Retinal pigment epithelial cell (primary cell): ENCODE measurements around the gene NHP2.
A peak's percentile ranks its signal among the peaks of the same experiment; 100 is the strongest.

Source experiments
- DNase-seq: peaks from one replicate; pipeline ENCODE4 v3.0.0-alpha.2; 2010; ENCODE audit warnings: low read depth
- H3K4me3 ChIP-seq: 2 replicates; pipeline ENCODE4 v1.5.1; 2011; ENCODE audit warnings: mild to moderate bottlenecking, low read length, control low read depth, moderate library complexity
- TF ChIP-seq, protein P1 (sequence below): conservative IDR thresholded peaks from 2 replicates; pipeline ENCODE4 v1.5.1; 2011; ENCODE audit warnings: low read depth, low read length, control low read depth, inconsistent platforms

NHP2 gene

DNA sequence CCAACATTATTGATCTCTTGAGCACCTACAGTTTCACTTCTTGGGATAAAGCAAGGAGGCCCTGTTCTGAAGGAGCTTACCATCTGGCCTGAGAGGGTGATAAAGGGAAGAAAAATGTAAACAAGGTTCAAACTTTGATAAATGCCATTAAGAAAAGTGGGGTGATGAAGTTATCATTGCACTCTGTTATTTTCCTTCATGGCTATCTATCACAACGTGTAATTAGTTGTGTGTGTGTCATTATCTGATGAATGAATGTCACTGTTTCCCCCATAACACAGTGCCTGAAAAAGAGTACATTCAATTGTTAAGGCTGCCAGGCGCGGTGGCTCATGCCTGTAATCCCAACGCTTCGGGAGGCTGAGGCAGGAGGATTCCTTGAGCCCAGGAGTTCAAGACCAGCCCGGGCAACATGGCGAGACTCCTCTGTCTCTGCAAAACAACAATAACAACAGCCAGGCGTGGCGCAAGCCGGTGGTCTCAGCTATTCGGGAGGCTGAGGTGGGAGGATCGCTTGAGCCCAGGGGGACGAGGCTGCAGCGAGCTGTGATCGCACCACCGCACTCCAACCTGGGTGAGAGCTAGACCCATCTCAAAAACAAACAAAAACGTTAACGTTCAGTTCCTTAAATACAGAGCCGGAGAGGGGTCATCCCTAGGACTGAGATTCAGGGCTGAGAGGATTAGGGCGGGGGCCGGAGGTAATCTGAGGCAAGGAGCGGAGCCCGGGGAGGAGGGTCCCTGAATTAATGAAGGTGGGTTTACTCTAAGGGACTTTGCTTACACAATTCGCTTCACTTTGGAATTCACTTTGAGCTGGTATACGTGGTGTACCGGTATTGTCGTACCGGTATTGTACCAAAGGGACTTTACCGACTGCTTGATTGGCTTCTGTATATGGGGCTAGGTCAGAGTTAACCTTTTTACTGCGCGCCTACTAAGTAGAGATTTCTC, 917 bp downstream of the NHP2 start:
- DNase-seq, result no peak
- TF ChIP-seq, protein P1, sequence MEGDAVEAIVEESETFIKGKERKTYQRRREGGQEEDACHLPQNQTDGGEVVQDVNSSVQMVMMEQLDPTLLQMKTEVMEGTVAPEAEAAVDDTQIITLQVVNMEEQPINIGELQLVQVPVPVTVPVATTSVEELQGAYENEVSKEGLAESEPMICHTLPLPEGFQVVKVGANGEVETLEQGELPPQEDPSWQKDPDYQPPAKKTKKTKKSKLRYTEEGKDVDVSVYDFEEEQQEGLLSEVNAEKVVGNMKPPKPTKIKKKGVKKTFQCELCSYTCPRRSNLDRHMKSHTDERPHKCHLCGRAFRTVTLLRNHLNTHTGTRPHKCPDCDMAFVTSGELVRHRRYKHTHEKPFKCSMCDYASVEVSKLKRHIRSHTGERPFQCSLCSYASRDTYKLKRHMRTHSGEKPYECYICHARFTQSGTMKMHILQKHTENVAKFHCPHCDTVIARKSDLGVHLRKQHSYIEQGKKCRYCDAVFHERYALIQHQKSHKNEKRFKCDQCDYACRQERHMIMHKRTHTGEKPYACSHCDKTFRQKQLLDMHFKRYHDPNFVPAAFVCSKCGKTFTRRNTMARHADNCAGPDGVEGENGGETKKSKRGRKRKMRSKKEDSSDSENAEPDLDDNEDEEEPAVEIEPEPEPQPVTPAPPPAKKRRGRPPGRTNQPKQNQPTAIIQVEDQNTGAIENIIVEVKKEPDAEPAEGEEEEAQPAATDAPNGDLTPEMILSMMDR, result no peak
- peak overlapping the region; percentile 93 for H3K4me3 ChIP-seq

DNA sequence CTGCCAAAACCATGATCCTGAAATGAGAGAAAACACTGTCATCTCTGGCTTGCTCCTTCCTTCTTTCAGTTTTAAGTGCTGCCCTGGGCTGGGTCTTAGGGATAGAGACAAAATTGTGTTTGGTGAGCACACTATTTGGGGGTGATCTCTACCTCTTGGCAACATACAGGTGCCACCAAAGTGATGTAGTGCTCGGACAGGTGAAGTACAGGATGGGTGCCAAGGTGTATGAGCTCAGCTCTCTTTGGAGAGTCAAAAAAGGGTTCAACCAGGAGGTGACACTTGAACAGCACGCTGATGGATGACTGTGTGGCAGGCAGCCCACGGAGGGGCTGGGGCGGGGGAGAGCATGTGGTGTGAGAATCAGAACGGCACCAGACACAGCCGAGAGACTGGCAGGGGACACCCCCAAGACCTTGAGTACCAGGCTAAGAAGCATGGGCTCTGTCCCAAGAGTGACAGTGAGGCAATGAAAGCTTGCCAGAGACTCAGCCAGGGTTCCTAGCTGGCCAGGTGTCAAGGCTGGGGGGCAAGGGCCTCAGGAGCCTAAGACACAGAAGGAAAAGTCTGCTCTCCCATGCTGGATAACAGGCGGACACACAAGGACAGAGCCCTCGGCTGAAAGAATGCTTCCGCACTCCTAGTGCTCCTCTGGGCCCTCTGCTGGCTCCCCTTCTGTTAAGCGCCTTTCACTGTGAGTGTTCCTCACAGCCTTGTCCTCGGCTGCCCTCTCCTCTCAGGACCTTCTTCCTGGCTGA, 2.5 kb downstream of the NHP2 start:
- TF ChIP-seq, protein P1, result peak; percentile 15
- no peak for DNase-seq
- H3K4me3 ChIP-seq, result no peak overlapping the region

DNA sequence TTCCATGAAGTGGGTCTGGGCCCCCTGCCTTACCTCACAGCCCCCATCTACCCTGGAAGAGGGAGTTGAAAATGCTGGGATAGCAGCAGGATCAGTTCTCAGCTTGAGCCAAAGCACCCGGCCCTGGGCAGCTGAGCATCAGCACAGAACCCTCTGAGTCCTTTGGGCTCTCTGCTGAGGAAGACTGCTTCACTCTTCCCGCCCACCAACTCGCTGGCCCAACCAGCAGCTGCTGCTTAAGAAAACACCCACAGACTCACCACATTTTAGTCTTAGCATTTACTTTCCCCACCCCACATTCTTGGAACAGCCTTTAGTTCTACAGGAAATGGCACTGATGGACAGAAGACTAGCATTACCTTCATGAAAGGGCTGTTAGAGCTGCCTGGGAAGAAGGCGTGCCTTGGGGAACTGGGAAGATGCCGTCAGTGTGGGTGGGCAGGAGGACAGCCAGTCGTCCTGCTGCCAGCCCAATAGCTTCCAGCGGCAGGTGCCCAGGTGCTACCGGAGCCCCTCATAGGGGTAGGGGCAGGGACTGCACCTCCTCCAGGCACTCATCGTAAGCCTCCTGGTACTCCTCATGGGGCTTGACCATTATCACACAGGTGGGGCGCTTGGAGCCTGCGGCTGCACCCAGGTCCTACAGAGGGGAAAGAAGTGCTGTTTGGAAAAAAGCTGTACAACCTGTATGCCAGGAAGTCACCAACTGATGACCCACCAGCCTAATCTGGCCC, 4.3 kb downstream of the NHP2 start:
- TF ChIP-seq, protein P1, result no peak
- DNase-seq, result no peak
- no peak overlapping the region for H3K4me3 ChIP-seq

DNA sequence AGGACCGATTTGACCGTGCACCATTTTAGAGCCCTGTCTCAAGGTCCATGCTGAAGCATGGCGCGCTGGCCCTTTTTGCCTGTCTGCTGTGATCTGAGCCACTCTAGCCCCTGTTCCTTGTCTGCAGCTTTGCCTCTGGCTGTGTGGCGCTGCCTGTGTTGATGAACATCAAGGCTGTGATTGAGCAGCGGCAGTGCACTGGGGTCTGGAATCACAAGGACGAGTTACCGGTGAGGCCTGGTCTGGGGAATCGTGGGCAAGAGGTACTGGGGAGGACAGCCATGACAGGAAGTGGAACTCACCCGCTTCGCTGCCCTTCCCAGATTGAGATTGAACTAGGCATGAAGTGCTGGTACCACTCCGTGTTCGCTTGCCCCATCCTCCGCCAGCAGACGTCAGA, 6.3 kb downstream of the NHP2 start:
- DNase-seq, result no peak
- no peak overlapping the region for H3K4me3 ChIP-seq
- TF ChIP-seq, protein P1, result no peak

DNA sequence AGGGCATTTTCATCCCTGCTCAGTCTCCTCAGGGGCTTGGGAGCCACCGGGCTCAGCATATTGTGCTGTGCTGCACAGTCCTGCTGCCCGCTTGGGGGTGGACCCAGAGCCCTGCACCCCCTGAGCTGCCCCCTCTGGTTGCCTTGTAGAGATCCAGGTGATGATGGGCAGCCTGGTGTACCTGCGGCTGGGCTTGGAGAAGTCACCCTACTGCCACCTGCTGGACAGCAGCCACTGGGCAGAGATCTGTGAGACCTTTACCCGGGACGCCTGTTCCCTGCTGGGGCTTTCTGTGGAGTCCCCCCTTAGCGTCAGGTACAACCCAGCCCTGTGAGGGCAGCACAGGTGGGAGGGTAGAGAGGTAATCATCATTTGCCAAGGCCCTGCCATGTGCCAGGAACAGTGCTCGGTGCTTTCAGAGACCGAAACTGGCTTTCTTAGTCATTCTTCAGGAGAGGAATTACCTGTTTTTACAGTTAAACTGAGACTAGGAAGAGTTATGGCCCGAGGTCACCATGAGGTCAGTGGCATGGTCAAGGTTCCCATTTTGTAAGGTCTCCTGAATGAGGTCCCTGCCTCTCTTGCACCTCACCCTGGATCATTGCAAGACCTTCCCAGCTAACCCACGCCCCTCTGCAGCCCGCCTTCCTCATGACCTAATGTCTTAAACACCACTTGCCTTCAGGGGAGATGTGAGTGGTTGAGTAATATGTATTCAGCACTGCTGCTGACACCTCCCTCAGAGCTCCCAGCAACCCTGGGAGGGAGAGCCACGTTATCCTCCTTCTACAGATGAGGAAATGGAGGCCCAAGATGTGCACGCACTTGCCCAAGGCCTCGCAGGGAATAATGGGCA, 7.5 kb downstream of the NHP2 start:
- H3K4me3 ChIP-seq, result no peak overlapping the region
- DNase-seq, result no peak
- TF ChIP-seq, protein P1, result peak; percentile 84

DNA sequence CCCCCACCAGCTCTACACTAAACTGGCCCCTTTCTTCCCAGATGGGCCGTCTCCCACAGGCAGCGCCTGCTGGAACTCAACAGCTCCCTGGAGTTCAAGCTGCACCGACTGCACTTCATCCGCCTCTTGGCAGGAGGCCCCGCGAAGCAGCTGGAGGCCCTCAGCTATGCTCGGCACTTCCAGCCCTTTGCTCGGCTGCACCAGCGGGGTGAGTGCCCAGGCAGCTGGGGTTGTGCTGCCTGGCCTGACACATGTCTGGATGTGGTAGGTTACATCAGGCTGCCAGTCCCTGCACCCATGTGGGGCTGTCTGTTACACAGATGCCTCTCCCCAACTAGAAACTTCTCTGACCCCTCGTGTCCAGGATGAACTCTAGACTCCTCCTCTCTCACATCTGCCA, 9.8 kb downstream of the NHP2 start:
- TF ChIP-seq, protein P1, result no peak
- no peak overlapping the region for H3K4me3 ChIP-seq
- DNase-seq, result no peak
